GM12874 (cell line): ENCODE results near the gene COPG1.

Experiments
- TF ChIP-seq, protein P1 (sequence below): IDR thresholded peaks from 2 replicates; pipeline ENCODE4 v1.5.1; 2011; ENCODE audit warnings: low read depth, mild to moderate bottlenecking, control low read depth, low read length, moderate library complexity; ENCODE audit not compliant: insufficient read depth

The COPG1 gene

GRCh38 chr3:129305592-129306091, 56.2 kb downstream of the COPG1 start:
- TF ChIP-seq, protein P1, sequence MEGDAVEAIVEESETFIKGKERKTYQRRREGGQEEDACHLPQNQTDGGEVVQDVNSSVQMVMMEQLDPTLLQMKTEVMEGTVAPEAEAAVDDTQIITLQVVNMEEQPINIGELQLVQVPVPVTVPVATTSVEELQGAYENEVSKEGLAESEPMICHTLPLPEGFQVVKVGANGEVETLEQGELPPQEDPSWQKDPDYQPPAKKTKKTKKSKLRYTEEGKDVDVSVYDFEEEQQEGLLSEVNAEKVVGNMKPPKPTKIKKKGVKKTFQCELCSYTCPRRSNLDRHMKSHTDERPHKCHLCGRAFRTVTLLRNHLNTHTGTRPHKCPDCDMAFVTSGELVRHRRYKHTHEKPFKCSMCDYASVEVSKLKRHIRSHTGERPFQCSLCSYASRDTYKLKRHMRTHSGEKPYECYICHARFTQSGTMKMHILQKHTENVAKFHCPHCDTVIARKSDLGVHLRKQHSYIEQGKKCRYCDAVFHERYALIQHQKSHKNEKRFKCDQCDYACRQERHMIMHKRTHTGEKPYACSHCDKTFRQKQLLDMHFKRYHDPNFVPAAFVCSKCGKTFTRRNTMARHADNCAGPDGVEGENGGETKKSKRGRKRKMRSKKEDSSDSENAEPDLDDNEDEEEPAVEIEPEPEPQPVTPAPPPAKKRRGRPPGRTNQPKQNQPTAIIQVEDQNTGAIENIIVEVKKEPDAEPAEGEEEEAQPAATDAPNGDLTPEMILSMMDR = no peak

DNA sequence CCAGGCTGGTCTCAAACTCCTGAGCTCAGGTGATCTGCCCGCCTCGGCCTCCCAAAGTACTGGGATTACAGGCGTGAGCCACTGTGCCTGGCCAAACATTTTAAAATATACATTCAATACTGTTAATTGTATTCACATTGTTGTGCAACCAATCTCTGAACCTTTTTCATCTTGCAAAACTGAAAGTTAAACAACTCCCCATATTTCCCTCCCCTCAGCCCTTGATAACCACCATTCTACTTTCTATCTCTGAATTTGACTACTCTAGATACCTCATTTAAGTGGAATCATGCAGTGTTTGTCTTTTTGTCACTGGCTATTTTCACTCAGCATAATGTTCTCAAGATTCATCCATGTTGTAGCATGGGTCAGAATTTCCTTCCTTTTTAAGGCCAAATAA, 59.2 kb downstream of the COPG1 start:
- TF ChIP-seq, protein P1 = no peak

DNA sequence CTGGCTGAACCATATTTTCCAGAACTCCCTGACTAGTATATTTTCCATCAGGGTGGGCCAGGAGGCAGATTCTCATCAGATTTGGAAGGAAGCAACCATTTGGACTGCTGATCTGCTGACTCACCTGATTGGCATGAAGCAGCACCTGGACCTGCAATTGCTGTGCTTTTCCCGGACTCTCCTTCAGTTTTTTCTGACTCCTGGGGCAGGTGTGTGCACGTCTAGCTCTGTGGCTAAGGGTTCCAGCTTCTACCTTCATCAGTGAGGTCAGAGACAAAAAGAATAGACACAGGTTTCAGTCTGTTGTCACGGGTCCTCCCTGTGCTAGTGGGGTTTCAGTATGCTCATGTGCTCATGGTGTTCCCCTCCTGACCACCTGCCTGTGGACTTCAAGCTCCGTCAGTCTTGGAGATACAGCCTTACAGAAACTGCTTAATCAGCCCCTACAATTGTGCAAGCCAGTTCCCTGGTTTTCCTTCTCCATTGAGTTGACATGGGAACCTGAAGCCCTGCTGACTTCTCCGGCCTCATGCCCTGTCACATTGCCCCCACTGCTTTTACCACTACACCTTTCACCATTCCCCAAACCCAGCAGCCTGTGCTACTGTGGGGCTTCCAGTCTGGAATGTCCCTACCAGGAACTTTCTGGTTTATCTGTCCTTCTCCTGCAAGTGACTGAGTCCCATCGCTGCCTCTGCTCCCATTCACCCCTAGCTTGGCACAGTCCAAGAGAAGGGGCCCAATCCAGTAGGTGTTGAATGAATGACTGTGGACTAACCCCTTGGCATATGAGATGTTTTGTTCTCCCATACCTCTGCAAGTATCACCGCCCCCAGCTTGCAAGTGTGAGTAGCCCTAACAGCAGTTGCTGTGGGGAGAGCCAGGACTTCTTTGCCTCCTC, 61.0 kb downstream of the COPG1 start:
- TF ChIP-seq, protein P1 = no peak

- TF ChIP-seq, protein P1 = no peak
Measured at GRCh38 chr3:129311054-129311902, 61.9 kb downstream of the COPG1 start.

- TF ChIP-seq, protein P1 = no peak
Measured at GRCh38 chr3:129312021-129312639, 62.7 kb downstream of the COPG1 start.

DNA sequence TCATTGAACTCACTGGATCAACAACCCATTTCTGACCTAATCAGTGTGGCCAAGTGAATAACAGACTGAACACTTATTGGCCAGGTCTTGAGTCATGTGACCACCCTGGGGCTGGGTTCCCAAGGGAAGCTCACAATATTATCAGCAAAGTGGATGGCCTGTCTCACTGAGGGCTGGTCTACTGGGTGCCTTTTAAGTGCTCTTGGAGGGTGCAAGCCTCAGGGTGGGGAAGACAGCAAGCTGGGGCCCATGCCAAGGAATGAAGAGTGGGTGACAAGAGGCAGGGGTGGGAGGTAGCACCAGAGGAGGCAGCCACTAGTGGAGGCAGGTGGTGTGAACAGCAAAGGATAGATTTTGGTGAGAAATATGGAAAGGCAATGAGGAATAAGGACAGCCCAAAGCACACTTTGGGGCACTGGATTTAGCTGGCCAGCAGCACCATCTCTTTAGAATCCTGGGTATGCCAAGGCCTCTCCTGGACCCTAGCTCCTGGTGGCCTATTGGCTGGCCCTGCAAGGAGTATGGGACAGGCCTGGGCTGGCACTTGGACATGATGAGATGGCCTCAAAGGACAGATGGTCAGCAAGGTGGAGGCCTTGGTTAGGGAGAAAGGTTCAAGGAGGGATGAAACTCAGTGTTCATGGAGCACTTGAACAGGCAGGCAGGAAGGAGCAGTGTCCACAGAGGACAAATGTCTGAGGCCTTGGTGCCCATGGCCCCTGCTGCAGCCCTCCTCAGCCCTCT, 63.4 kb downstream of the COPG1 start:
- TF ChIP-seq, protein P1 = no peak
